Bronchial epithelial cell (primary cell): ENCODE data around the gene PCYT2. TPM values are rescaled to one million over a fixed set of nuclear protein-coding genes. Genes with fewer than 3 reads are reported as not detected.

Experiments used
- DNase-seq: peaks from one replicate; pipeline ENCODE4 v3.0.0-alpha.2; 2010; ENCODE audit warnings: low read depth
- FAIRE-seq: peaks from 2 replicates; lab custom pipeline; 2011; peaks lifted over from hg19 to GRCh38; lab: Jason Lieb, UNC
- H3K27me3 ChIP-seq: 2 replicates; pipeline ENCODE4 v1.5.1; 2011; ENCODE audit warnings: low read length; ENCODE audit not compliant: control insufficient read depth, insufficient read depth
- H3K36me3 ChIP-seq: 2 replicates; pipeline ENCODE4 v1.5.1; 2011; ENCODE audit warnings: low read length; ENCODE audit not compliant: control insufficient read depth, insufficient read depth
- H3K4me3 ChIP-seq: 2 replicates; pipeline ENCODE4 v1.5.1; 2011; ENCODE audit warnings: mild to moderate bottlenecking, low read depth, low read length, control low read depth
- total RNA-seq: library from RNA; depleted of rRNA; stranded (reverse); fragments of >200 nt; gene quantifications from 2 replicates; pipeline ENCODE4 v1.2.1, GENCODE V29; 2014
- TF ChIP-seq, protein P1 (sequence below): IDR thresholded peaks from 2 replicates; pipeline ENCODE4 v1.5.1; 2011; ENCODE audit warnings: mild to moderate bottlenecking, moderate library complexity, low read length, control low read depth, inconsistent platforms; ENCODE audit not compliant: insufficient read depth, severe bottlenecking

The PCYT2 gene
- total RNA-seq, 1 donor from 2014 or later, result 29.5 TPM

DNA sequence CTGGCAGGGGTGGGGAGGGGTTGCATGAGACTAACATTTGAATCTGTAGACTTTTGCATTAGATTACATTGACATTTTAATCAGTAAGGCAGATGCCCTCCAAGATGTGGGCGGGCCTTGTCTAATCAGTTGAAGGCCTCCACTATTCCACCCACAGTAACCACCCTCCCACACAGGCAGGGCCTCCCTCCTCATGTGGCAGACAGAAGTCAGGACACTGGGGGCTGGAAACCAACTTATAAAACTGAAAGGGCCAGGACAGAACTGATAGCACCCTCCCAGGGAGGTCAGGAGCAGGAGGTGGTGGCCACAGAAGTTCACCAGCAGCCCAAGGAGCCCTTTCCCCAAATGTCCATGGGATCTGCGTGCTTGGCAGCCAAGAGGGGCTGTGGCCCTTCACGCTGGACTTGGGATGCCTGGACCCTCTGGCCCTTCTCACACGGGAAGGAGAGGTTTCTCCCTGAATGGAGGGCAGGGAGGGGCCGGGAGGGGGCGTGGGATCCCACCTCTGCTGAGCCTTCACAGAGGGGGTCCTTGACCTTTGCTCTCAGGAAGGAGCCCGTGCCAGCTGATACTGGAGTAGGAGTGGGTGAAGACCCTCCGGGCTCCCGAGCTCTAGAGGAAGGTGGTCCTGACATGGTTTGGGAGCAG, 21.3 kb upstream of the PCYT2 start:
- TF ChIP-seq, protein P1, sequence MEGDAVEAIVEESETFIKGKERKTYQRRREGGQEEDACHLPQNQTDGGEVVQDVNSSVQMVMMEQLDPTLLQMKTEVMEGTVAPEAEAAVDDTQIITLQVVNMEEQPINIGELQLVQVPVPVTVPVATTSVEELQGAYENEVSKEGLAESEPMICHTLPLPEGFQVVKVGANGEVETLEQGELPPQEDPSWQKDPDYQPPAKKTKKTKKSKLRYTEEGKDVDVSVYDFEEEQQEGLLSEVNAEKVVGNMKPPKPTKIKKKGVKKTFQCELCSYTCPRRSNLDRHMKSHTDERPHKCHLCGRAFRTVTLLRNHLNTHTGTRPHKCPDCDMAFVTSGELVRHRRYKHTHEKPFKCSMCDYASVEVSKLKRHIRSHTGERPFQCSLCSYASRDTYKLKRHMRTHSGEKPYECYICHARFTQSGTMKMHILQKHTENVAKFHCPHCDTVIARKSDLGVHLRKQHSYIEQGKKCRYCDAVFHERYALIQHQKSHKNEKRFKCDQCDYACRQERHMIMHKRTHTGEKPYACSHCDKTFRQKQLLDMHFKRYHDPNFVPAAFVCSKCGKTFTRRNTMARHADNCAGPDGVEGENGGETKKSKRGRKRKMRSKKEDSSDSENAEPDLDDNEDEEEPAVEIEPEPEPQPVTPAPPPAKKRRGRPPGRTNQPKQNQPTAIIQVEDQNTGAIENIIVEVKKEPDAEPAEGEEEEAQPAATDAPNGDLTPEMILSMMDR, result no peak
- FAIRE-seq (no peak), DNase-seq (no peak)

DNA sequence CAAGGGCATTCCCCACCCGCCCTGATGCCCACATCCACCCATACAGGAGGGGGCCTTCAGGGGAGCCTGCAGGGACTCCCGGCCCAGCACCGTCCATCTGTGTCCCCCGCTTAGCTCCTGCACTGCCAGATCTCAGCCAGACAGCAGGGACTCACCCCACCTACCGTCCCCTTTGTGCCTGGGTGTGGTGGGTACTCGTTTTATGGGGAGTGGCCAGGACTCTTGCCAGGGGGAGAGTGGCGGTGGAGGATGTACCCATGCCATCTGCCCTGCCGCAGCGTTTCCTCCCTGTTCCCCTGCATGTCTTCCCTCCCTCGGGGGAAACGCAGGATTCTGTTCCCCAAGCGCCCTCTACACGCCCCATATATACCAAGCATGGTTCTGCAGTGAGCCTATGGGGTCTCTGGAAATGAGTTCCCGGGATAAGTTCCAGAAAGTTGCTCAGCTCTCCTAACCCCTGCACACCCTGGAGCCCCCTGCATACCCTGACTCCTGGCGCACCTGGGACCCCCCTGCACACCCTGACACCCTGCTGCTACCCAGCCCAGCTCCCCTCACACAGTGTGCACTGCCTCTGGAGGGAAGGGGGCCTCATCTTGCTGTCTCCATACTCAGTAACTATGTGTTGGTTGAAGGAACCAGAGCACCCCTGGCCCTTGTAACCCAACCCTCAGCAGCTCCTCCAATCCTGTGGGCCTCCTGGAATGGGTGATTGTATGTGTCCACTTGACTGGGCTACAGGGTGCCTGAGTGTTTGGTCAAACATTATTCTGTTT, 20.5 kb upstream of the PCYT2 start:
- DNase-seq, result no peak
- Histone ChIP-seq H3K36me3 (peaks cover 10% of the 10 kb centered on the region), H3K27me3 (no peaks in the 10 kb centered on the region), H3K4me3 (no peak overlapping the region)
- no peak for FAIRE-seq
- TF ChIP-seq, protein P1, result no peak

More for the DNA sequence above, 21.3 kb upstream of the PCYT2 start:
- Histone ChIP-seq H3K36me3 (peaks cover 10% of the 10 kb centered on the region), H3K4me3 (no peak overlapping the region), H3K27me3 (no peaks in the 10 kb centered on the region)

DNA sequence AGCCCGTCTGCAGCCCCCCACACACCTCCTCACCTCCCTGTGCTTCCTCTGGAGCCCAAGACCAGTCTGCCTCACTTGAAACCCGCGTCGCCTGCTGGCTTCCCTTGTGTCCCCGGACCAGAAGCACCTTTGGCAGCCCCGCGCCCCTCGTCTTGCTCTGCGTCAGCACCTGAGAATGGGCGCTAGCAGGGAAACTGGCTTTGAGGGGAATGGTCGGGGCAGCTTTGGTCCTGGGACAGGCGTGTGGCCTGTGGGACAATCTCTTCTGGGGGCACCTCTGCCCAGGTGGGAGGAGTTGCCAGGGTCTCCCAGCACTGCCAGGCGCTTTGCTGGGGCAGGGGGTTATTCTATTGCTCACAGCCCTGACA, 20.0 kb upstream of the PCYT2 start:
- H3K36me3 ChIP-seq, result peaks cover 10% of the 10 kb centered on the region
- TF ChIP-seq, protein P1, result no peak
- DNase-seq (no peak), FAIRE-seq (no peak)
- H3K27me3 ChIP-seq, result no peaks in the 10 kb centered on the region
- H3K4me3 ChIP-seq, result no peak overlapping the region

DNA sequence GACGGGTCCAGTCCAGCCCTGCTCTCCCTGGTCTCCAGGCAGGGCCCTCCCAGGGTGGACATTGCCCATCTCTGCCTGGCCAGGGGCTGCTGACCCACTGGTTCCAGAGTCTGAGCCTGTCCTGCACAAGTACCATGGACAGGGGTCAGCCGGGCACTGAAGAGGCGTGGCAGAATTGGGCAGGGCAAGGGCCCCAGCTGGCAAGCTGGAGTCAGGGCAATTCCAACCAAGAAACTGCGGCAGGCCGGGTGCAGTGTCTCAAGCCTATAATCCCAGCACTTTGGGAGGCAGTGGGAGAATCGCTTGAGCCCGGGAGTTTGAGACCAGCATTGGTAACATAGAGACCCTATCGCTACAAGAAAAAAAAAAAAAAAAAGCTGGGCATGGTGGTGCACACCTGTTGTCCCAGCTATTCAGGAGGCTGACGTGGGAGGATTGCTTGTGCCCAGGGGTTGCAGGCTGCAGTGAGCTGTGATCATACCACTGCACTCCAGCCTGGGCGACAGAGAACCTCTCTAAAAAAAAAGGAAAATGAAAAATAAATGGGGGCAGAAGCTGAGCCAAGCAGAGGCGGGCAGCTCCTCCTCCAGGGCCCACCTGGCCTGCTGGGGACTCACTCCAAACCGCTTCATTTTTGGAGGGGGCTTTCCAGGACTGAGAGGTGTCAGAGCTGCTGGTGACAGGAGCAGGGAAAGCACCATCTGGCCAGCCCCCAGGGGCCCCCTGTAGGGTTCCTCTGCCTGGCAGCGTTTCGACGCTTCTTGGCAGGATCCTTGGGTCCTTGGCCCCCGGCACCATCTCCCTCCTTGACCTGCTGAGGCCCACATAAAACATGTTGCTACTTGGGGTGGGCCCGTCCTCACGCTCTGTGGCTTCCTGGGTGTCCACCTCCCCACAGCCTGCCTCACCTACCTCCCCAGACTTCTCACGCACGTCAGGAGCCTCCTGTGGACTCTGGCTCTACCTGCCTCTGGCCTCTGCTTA, 19.2 kb upstream of the PCYT2 start:
- TF ChIP-seq, protein P1, result no peak
- Histone ChIP-seq H3K27me3 (no peaks in the 10 kb centered on the region), H3K36me3 (peaks cover 7% of the 10 kb centered on the region), H3K4me3 (no peak overlapping the region)
- FAIRE-seq, result no peak
- no peak for DNase-seq

DNA sequence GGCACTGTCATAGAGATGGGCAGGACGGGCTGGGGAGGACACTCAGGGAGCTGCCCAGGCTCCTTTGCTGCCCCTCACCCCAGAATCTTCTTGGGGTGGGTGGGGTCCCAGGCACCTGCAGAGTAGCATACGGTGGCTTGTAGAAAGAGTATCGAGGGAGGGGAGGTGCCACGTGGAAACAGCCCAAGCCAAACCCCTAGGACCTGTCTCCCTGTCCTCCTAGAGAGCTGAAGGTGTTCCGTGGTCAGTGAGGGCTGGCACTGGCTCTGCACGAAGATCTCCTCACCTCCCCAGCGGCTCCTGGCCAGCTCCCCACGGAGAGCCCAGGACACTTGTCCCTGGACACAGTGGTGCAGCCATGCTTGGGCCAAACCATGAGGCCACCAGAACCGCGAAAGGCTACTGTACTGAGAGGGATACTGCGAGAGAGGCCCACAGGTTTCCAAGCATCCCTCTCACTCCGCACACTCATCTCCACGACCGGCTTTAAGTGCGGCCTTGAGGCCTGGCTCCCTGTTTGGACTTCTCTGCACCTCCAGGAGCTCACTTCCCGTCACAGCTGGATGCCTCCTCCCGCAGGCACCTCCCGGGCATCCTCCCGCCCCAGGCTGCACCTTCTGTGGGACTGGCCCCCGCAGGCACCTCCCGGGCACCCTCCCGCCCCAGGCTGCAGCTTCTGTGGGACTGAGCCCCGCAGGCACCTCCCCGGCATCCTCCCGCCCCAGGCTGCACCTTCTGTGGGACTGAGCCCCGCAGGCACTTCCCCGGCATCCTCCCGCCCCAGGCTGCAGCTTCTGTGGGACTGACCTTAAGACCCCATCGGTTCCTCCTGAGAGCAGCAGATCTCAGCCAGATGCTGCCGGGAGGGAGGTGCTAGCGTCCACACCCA, 18.3 kb upstream of the PCYT2 start:
- TF ChIP-seq, protein P1, result no peak
- no peak for DNase-seq
- H3K36me3 ChIP-seq, result peaks cover 2% of the 10 kb centered on the region
- no peak overlapping the region for H3K4me3 ChIP-seq
- H3K27me3 ChIP-seq, result no peaks in the 10 kb centered on the region
- FAIRE-seq, result no peak
